NCI-H2171 (cell line): ENCODE data around the gene HOXB8.

Experiments used
- DNase-seq: peaks from one replicate; lab custom pipeline; 2025; lab: John Stamatoyannopoulos, UW

HOXB8 gene

GRCh38 chr17:48637323-48638260 lies 22.5 kb upstream of the HOXB8 start:
- DNase-seq, result no peak

- DNase-seq, result peak; percentile 68
These were observed 21.3 kb upstream of the HOXB8 start for GRCh38 chr17:48636177-48637018.

- no peak for DNase-seq
These were observed 19.6 kb upstream of the HOXB8 start for GRCh38 chr17:48634493-48635208.

- no peak for DNase-seq
These were observed 18.2 kb upstream of the HOXB8 start for GRCh38 chr17:48633266-48633677.

GRCh38 chr17:48632579-48633265 lies 17.6 kb upstream of the HOXB8 start:
- no peak for DNase-seq

- DNase-seq, result no peak
These were observed 16.8 kb upstream of the HOXB8 start for GRCh38 chr17:48631693-48632578.

GRCh38 chr17:48630925-48631692 lies 16.0 kb upstream of the HOXB8 start:
- DNase-seq, result no peak

GRCh38 chr17:48630009-48630924 lies 15.2 kb upstream of the HOXB8 start:
- DNase-seq, result no peak

GRCh38 chr17:48629411-48629759 lies 14.3 kb upstream of the HOXB8 start:
- no peak for DNase-seq

- DNase-seq, result no peak
These were observed 13.7 kb upstream of the HOXB8 start for GRCh38 chr17:48628649-48629410.

- DNase-seq, result no peak
These were observed 12.8 kb upstream of the HOXB8 start for GRCh38 chr17:48627623-48628521.

GRCh38 chr17:48627118-48627597 lies 12.1 kb upstream of the HOXB8 start:
- no peak for DNase-seq

- DNase-seq, result no peak
These were observed 11.4 kb upstream of the HOXB8 start, which contains the start of gene HOXB9 for GRCh38 chr17:48626245-48627117. HOXB9 (minus strand) TSS chr17:48626358; CDS start chr17:48626269, 89 bp downstream.

- DNase-seq, result no peak
These were observed 10.6 kb upstream of the HOXB8 start for GRCh38 chr17:48625495-48626244.
